Aorta (tissue), 5 donors: Measurements from ENCODE around the gene ZNF81. TPM values are rescaled to one million over a fixed set of nuclear protein-coding genes. Genes with fewer than 3 reads are reported as not detected.
"Not testable (repeated sequence)": the region's sequence is repeated elsewhere in the genome, so short reads cannot be mapped to it uniquely, and the experiment has no call there.

Source experiments
- ATAC-seq: fragments of 200-7000 bp; cut with Tn5 transposase; one replicate; pipeline ENCODE4 v1.9.1; 2022; ENCODE audit warnings: moderate library complexity; ENCODE audit not compliant: low FRiP score
- DNase-seq, 2 donors: peaks; one replicate each; pipeline ENCODE4 v3.0.0-alpha.2; 2020
- H3K27ac ChIP-seq, 2 donors: one replicate each; pipeline ENCODE4 v1.5.1; 2013; ENCODE audit warnings: low read length in 2 of 2, mild to moderate bottlenecking in 2 of 2, moderate library complexity in 2 of 2, control low read depth in 1 of 2, inconsistent platforms in 1 of 2, low read depth in 1 of 2
- H3K27me3 ChIP-seq, 2 donors: one replicate each; pipeline ENCODE4 v1.6.1; 2013; ENCODE audit warnings: control low read depth in 1 of 2, low read length in 1 of 2, mild to moderate bottlenecking in 1 of 2, moderate library complexity in 1 of 2; ENCODE audit not compliant: insufficient read depth in 2 of 2, control insufficient read depth in 1 of 2
- H3K36me3 ChIP-seq, 2 donors: one replicate each; pipeline ENCODE4 v1.6.1; 2013; ENCODE audit warnings: control low read depth in 1 of 2, low read length in 1 of 2, mild to moderate bottlenecking in 1 of 2; ENCODE audit not compliant: insufficient read depth in 2 of 2, control insufficient read depth in 1 of 2
- H3K4me1 ChIP-seq, 2 donors: one replicate each; pipeline ENCODE4 v1.6.1; 2013; ENCODE audit warnings: low read length in 2 of 2, control low read depth in 1 of 2, mild to moderate bottlenecking in 1 of 2, moderate library complexity in 1 of 2; ENCODE audit not compliant: insufficient read depth in 2 of 2, control insufficient read depth in 1 of 2
- H3K4me3 ChIP-seq, 2 donors: one replicate each; pipeline ENCODE4 v1.5.1; 2013; ENCODE audit warnings: low read length in 2 of 2, control low read depth in 1 of 2, mild to moderate bottlenecking in 1 of 2
- H3K9me3 ChIP-seq: one replicate; pipeline ENCODE4 v1.6.1; 2013; ENCODE audit warnings: mild to moderate bottlenecking, low read length; ENCODE audit not compliant: control insufficient read depth
- WGBS, 2 donors: extraction: QIAGEN DNeasy Blood & Tissue Kit; methylation state at CpG; one replicate each; pipeline ENCODE4 v1.1.7; 2013; 5-methylcytosine and 5-hydroxymethylcytosine counted together
- intact Hi-C, 2 donors: fragments of 100-400 bp; cut with DNase I; formaldehyde crosslinking; loops; one replicate each; pipeline versions ENCODE4 v1.14.2 to v1.15.0; 2022
- polyA plus RNA-seq, 2 donors: library from polyadenylated mRNA; stranded (reverse); fragments of 200-250 nt; gene quantifications; one replicate each; pipeline ENCODE4 v1.2.3, GENCODE V29; 2013
- total RNA-seq, 2 donors: library from RNA; stranded (reverse); fragmentation: NEBNext Ultra II Directional; extraction: Animal tissue kit (Norgen Biotek cat#: 25700); gene quantifications; one replicate each; pipeline ENCODE4 v1.2.1, GENCODE V29; 2021
- donor health status: healthy with polysubstance abuse.
- donor health status: Bipolar disorder and iron deficiency.
- donor health status: DM: no; HTN: no; CAD: no.
- donor health status: DM: no; HTN: no; CAD: no.
- donor health status: DM: yes; HTN: yes; CAD: no.

The ZNF81 gene
- total and polyA plus RNA-seq, 4 donors, result 1.1 to 13.3 (median 5.7) TPM

DNA sequence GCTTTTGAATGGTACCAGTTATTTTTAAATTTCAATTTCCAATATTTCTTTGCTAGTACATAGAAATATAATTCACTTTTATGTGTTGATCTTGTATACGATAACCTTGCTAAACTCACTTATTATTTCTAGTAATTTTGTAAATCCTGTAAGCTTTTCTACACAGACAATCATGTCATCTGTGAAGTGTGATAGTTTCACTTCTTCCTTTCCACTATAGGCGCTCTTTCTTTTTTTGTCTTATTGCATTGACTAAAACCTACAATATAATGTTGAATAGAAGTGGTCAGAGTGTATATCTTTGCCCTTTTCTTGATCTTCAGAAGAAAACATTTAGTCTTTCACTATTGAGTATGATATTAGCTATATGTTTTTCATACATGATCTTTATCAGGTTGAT lies 90.5 kb downstream of the ZNF81 start:
- no peak overlapping the region for H3K4me3 ChIP-seq
- H3K36me3 ChIP-seq, result no peaks in the 10 kb centered on the region
- H3K9me3 ChIP-seq, result no peaks in the 10 kb centered on the region
- ATAC-seq (no peak), DNase-seq (no peak)
- no peak overlapping the region for H3K27ac ChIP-seq
- intact Hi-C loops, result no loop called here
- no peaks in the 10 kb centered on the region for H3K4me1 ChIP-seq
- H3K27me3 ChIP-seq, result no peaks in the 10 kb centered on the region
- 75 to 97% methylated on average over 2 of the region's 2 CpGs for WGBS, 2 donors

DNA sequence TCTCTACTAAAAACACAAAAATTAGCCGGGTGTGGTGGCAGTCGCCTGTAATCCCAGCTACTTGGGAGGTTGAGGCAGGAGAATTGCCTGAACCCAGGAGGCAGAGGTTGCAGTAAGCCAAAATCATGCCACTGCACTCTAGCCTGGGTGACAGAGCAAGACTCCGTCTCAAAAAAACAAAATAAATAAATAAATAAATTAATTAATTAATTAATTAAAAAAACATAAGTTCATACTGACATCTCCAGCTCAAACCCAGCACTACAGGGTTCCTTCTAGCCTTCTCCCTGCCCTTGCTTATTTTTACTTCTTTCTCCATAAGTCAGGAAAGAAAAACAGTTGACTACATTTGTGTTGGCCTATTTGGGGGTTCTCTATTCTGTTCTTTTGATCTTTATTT lies 95.3 kb downstream of the ZNF81 start:
- H3K4me1 ChIP-seq, H3K27ac ChIP-seq, H3K4me3 ChIP-seq, H3K36me3 ChIP-seq, DNase-seq, intact Hi-C loops, H3K27me3 ChIP-seq, ATAC-seq, H3K9me3 ChIP-seq: not testable (repeated sequence)
- WGBS, 2 donors, result 79 to 91% methylated on average over 3 of the region's 3 CpGs

DNA sequence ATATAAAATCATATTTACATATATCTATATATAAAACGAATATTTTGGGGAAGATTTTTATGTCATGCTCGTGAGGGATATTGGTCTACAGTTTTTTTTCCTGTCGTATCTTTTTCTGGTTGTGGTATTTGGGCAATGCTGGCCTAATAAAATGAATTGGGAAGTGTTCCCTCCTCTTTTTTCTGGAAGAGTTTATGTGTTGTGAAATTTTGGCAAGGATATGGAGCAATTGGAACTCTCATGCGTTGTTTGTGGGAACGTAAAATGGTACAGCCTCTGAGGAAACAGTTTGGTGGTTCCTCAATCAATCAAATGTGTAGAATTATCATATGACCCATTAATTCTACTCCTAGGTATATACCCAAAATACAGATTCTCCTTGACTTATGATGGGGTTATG lies 97.2 kb downstream of the ZNF81 start:
- no peak for DNase-seq
- Histone ChIP-seq H3K4me3 (no peak overlapping the region), H3K27me3 (no peaks in the 10 kb centered on the region), H3K9me3 (no peaks in the 10 kb centered on the region), H3K4me1 (no peaks in the 10 kb centered on the region), H3K36me3 (no peaks in the 10 kb centered on the region), H3K27ac (no peak overlapping the region)
- no peak for ATAC-seq
- WGBS, 2 donors, result 47 to 48% methylated on average over 5 of the region's 5 CpGs
- intact Hi-C loops, result no loop called here

DNA sequence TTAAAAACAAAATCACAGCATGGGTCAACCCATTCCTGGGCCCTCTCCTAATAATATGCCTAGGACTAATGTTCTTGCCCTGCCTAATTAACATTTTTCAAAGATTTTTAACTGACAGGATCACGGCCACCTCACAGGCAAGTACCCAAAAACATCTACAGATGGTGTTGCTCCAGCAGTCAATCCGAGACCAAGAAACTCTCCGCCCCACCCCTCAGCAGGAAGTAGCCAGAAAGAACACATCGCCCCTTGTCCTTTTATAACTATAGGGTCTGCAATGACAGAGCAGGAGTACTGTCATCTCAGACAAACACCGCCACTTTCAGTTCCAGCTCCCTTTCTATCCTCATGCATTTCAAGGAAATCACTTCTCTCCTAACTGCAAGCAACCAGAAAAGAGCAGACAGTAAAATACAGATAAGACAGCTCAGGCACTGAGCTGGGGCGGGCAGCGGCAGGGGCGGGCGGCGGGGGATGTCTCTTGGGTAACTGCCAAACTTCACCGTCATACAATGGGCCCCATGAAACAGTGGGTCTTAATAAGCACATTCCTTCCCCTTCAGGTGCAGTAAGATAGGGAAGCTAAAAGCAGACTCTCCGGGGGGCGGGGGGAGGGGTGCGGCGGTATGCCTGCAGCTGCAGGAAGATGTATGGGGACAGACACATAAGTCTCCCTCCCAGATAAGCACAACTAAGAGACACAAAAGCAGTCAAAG lies 99.7 kb downstream of the ZNF81 start:
- Histone ChIP-seq H3K4me1 (no peaks in the 10 kb centered on the region), H3K4me3 (no peak overlapping the region), H3K27me3 (no peaks in the 10 kb centered on the region), H3K9me3 (no peaks in the 10 kb centered on the region), H3K27ac (no peak overlapping the region), H3K36me3 (no peaks in the 10 kb centered on the region)
- 43 to 64% methylated on average over 15 of the region's 15 CpGs for WGBS, 2 donors
- ATAC-seq (no peak), DNase-seq (no peak)
- intact Hi-C loops, result no loop called here

DNA sequence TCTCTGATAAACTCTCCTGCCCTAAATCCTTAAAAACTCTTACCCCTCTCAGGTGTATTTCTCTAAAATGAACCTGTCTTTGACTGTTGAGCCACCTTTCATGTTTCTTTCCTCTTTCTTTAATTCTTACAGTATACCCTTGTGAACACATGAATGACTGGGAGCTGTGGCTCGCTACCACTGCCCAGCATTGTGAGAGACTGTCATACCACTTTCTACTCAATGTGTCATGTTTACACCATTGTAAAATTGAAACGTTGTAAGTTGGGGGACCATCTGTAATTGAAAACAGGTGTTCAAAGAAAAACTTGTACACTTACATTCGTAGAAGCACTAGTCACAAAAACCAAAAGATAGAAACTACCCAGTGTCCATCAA lies 100.2 kb downstream of the ZNF81 start:
- 64 to 83% methylated on average over 3 of the region's 3 CpGs for WGBS, 2 donors
- no peaks in the 10 kb centered on the region for H3K4me1 ChIP-seq

DNA sequence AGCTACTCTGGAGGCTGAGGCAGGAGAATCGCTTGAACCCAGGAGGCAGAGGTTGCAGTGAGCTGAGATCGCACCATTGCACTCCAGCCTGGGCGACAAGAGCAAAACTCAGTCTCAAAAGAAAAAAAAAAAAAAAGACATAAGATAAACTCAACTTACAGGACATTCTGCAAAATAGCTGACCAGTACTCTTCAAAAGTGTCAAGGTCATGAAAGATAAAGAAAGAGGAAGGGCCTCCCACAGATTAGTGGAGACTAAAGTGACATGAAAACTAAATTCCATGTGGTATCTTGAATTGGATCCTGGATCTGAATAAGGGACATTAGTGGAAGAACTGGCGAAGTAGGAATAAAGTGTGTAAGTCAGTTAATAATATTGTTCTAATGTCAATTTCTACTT lies 103.7 kb downstream of the ZNF81 start:
- H3K27me3 ChIP-seq, result no peaks in the 10 kb centered on the region
- 90 to 97% methylated on average over 4 of the region's 4 CpGs for WGBS, 2 donors
- H3K4me3 ChIP-seq, result no peak overlapping the region
- ATAC-seq (no peak), DNase-seq (no peak)
- H3K27ac ChIP-seq, result no peak overlapping the region
- intact Hi-C loops, result no loop called here
- no peaks in the 10 kb centered on the region for H3K36me3 ChIP-seq
- H3K9me3 ChIP-seq, result no peaks in the 10 kb centered on the region
- H3K4me1 ChIP-seq, result no peaks in the 10 kb centered on the region

More for the DNA sequence above, 100.2 kb downstream of the ZNF81 start:
- no peak overlapping the region for H3K27ac ChIP-seq
- no peak overlapping the region for H3K4me3 ChIP-seq
- DNase-seq (no peak), ATAC-seq (no peak)
- H3K9me3 ChIP-seq, result no peaks in the 10 kb centered on the region
- H3K36me3 ChIP-seq, result no peaks in the 10 kb centered on the region
- H3K27me3 ChIP-seq, result no peaks in the 10 kb centered on the region
- intact Hi-C loops, result no loop called here

DNA sequence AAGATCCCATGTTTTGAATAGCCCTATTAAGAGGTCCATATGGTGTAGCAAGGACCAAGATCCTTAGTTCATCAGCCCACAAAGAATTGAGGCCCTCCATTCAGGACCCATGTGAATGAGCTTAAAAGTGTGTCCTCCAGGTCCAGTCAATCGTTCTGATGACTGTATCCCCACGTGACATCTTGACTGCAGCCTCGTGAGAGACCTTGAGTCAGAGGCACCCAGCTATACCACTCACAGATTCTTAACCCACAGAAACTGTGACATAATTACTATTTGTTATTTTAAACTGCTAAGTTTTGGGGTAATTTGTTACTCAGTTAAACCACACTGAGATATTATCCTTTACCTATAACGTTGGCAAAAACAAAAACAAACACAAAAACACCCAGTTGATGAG lies 104.7 kb downstream of the ZNF81 start:
- Histone ChIP-seq H3K36me3 (no peaks in the 10 kb centered on the region), H3K27ac (no peak overlapping the region), H3K4me3 (no peak overlapping the region), H3K4me1 (no peaks in the 10 kb centered on the region), H3K27me3 (no peaks in the 10 kb centered on the region), H3K9me3 (no peaks in the 10 kb centered on the region)
- intact Hi-C loops, result no loop called here
- DNase-seq (no peak), ATAC-seq (no peak)
- WGBS, 2 donors, result 42 to 70% methylated on average over 4 of the region's 4 CpGs

DNA sequence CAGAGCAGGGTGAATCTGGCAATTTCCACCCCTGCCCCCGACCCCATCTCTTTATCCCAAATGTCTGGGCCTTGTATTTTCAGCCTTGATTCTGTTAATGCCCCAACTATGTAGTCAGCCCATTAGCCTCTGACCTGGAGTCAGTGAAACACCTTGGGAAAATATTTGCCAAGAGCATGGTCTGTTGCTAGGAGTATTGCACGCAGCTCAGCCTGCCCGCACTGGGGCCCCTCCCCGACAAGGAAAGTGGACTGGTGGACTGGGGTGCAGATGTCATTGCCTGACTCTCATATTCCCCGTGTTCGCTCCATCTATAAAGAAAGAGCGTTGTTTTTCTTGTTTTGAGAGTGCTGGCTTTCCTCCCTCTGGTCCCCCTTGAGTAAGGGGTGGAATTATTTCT lies 118.6 kb downstream of the ZNF81 start:
- H3K9me3 ChIP-seq, intact Hi-C loops, H3K4me1 ChIP-seq, H3K4me3 ChIP-seq, H3K36me3 ChIP-seq, DNase-seq, H3K27me3 ChIP-seq, ATAC-seq, H3K27ac ChIP-seq: not testable (repeated sequence)
- WGBS, 2 donors, result 63 to 64% methylated on average over 7 of the region's 7 CpGs

DNA sequence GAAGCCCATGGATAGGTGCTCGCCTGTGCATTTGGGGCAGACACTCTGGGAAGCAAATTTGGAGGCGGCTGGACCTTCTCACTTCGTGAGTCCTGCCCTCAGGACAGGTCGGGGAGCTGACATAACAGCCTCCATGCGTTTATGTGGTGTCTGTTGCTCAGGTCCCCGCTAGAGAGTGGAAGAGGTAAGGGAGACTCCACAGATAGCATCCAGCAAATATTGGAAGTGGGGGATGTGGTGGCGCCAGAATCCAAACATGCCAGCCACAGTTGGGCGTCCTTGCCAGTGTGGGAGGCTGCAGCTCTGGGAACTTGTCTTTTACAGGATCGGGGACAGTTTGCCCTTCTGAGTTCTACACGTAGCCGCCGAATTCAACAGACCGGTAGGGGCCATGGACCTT lies 119.3 kb downstream of the ZNF81 start:
- no peak for ATAC-seq
- WGBS, 2 donors, result 79 to 90% methylated on average over 13 of the region's 13 CpGs

More for the DNA sequence above, 119.3 kb downstream of the ZNF81 start:
- Histone ChIP-seq H3K4me1 (no peaks in the 10 kb centered on the region), H3K4me3 (no peak overlapping the region), H3K27me3 (no peaks in the 10 kb centered on the region), H3K27ac (no peak overlapping the region), H3K36me3 (no peaks in the 10 kb centered on the region), H3K9me3 (no peaks in the 10 kb centered on the region)
- intact Hi-C loops, result no loop called here
- DNase-seq, result no peak
